Bladder microvascular endothelial cell (primary cell): Measurements from ENCODE around the gene BORCS6. TPM values are rescaled to one million over a fixed set of nuclear protein-coding genes. Genes with fewer than 3 reads are reported as not detected.

ENCODE experiments used
- total RNA-seq: library from RNA; depleted of rRNA; stranded (reverse); fragments of >200 nt; gene quantifications from 2 replicates; pipeline ENCODE4 v1.2.3, GENCODE V29; 2014

The BORCS6 gene
- total RNA-seq: 9.3 and 10.8 TPM in 2 replicates

DNA sequence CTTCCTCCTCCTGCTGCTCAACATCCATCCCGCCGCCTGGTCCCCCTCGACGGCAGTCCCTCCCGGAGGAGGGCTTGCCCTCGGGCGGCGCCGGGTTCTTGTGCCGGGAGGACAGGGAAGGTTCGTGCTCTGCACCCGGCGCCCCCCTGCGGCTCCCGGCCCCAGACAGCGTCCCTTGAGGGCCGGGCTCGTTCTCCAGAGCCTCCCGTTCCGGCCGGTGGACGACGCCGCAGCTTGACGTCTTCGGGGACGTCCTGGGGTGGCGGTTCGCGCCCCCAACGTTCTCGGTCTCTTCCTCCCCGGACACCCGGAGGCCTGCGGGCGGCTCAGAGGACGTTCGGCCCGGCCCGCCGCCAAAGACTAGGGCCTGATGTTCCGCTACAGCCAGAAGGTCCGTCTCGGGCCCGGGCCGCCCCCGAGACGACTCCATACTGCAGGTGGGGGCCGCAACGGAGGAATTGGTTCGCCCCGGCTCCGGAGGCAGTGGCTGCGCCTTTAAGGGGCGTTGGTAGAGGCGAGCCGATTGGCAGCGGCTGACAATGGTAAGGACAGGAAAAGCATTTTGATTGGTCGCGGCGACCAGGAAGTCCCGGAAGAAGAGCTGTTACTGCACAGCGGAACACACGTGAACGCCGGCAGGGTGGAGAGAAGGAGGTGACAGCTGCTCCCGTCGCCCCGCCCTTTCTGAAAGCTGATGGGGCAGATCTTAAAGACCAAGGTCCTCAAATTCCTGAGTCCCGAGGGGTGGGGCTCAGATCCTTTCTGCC lies at the start of gene BORCS6:
BORCS6 (minus strand) TSS at position 470 of the 767 bp plus-strand sequence; CDS start at position 430, 40 bp downstream.

DNA sequence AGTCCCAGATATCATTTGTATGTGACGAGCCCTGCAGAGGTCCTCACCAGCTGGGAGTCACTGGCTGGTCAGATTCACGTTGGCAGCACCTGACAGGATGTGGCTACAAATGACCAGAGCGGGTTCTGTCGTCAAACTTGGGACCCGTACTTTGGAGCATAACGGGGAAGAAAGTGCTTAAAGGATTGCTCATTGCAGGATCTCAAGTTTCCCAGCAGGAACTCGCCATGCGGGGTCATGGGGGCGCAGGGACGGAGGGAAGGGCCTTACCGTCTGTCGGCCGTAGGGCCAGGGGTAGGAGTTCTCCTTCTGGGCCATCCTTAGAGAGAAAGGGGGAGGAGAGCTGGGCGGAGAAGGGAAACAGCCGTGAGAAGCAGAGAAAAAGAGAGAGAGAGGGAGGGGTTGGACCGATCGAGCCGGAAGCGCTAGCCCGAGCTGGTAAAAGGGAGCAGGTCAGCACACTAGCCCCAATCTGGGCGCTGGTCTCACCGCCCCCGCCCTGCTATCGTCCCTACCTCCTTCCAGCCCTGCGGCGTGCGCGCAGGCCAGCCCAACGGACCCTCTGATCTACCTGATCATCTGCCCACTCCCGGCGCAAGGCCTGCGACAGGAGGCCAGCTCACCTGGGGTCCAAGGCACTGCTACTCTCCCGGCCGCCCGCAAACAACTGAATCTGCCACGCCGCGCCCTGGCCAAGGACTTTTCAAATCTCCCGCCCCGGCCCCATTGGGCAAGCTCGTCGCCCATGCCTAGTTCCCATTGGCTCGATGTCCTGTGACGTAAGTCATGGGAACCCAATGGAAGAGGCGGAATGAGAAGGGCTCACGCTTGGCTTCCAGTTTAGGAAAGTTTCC lies 20.2 kb upstream of the BORCS6 start, which contains the start of gene AURKB:
AURKB (minus strand) TSS at position 669 of the 854 bp plus-strand sequence; CDS start at position 318, 351 bp downstream.

DNA sequence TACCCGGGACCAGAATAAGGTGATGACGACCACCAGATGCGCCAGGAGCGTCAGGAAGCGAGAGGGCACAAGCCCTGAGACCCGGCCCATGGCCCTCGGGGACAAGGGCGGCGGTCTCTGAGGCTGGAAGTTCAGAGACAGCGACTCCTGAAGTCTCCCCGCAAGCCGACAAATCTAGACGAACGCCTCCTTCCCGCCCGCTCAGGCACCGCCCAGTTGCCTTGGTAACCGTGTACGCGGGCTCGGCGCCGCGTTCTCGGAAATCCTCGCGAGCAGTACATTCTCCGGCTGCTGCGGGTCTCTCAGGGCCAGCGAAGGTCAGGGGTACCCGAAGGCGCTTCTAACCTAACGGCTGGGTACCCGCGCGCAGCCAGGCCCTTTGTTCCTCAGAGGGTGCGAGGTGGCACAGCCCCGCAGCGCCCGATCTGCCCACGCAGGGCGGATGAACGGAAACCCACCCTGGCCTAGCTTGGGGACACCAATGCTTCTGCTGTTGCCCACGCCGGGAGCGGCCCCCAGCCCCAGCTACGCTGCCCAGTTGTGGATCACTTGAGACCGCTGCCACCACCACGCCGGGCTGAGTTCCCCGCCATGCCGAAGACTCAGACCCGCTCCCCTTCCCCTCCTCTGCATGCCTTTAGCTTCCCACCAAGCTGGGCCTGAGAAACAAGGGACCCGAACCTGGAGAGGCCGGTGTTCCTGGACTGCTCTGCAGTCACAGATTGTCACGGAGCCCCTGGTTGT lies 13.6 kb downstream of the BORCS6 start, which contains the start of gene TMEM107:
TMEM107 (minus strand) TSS at position 184 of the 744 bp plus-strand sequence; CDS start at position 90, 94 bp downstream.

GRCh38 chr17:8162233-8162996 lies 27.6 kb downstream of the BORCS6 start, which contains the start of gene VAMP2:
TSS of gene VAMP2 (minus strand) at chr17:8162948. CDS start at chr17:8162879, 69 bp downstream.

GRCh38 chr17:8152112-8152775 lies 37.7 kb downstream of the BORCS6 start, which contains the start of gene PER1:
TSS of gene PER1 (minus strand) at chr17:8152404. CDS start at chr17:8150706, 1,698 bp downstream.

Other genes with a start within 250 kb of the BORCS6 start
- gene GUCY2D, start 187.6 kb downstream of the BORCS6 start, total RNA-seq: not detected in 2 replicates
- not detected in 2 replicates for gene ALOX15B, start 151.1 kb downstream of the BORCS6 start, total RNA-seq
- gene ALOX12B, start 102.5 kb downstream of the BORCS6 start, total RNA-seq: not detected in 2 replicates
- gene ALOXE3, start 71.7 kb downstream of the BORCS6 start, total RNA-seq: not detected in 2 replicates
- not detected in 2 replicates for gene HES7, start 66.1 kb downstream of the BORCS6 start, total RNA-seq
- 9.1 and 17.7 TPM in 2 replicates for gene PER1, start 37.8 kb downstream of the BORCS6 start, total RNA-seq
- 4.9 and 5.3 TPM in 2 replicates for gene VAMP2, start 27.2 kb downstream of the BORCS6 start, total RNA-seq
- gene TMEM107, start 13.8 kb downstream of the BORCS6 start, total RNA-seq: 13.4 and 22.3 TPM in 2 replicates
- gene AURKB, start 20.4 kb upstream of the BORCS6 start, total RNA-seq: 23.2 and 37.6 TPM in 2 replicates
- gene CTC1, start 57.9 kb upstream of the BORCS6 start, total RNA-seq: 5.3 and 14.3 TPM in 2 replicates
- gene PFAS, start 59.1 kb upstream of the BORCS6 start, total RNA-seq: 18.9 and 28.9 TPM in 2 replicates
- gene RANGRF, start 98.5 kb upstream of the BORCS6 start, total RNA-seq: 7.8 and 8.8 TPM in 2 replicates
- 0.32 and 0.94 TPM in 2 replicates for gene SLC25A35, start 105.2 kb upstream of the BORCS6 start, total RNA-seq
- gene ARHGEF15, start 120.1 kb upstream of the BORCS6 start, total RNA-seq: 29.5 and 30.0 TPM in 2 replicates
- gene ODF4, start 149.7 kb upstream of the BORCS6 start, total RNA-seq: not detected in 2 replicates
- gene RPL26, start 193.0 kb upstream of the BORCS6 start, total RNA-seq: 2,945 and 3,888 TPM in 2 replicates
- gene RNF222, start 207.6 kb upstream of the BORCS6 start, total RNA-seq: under 0.01 TPM in 1 of 2 replicates, not detected in the other
- 23.0 and 54.9 TPM in 2 replicates for gene NDEL1, start 245.7 kb upstream of the BORCS6 start, total RNA-seq